Stimulated activated CD4-positive, alpha-beta T cell treated with anti-CD3 and anti-CD28 coated beads, Interleukin-1b, Interleukin-23, amount 100 ng/mL, for 4 hours (primary cell): ENCODE data around the gene SPEF2.
"Not testable (repeated sequence)": the region's sequence is repeated elsewhere in the genome, so short reads cannot be mapped to it uniquely, and the experiment has no call there.

Experiments
- DNase-seq, 2 donors: peaks; one replicate each; pipeline ENCODE4 v3.0.0-alpha.2; 2020; ENCODE audit warnings: low read depth in 2 of 2

The SPEF2 gene

DNA sequence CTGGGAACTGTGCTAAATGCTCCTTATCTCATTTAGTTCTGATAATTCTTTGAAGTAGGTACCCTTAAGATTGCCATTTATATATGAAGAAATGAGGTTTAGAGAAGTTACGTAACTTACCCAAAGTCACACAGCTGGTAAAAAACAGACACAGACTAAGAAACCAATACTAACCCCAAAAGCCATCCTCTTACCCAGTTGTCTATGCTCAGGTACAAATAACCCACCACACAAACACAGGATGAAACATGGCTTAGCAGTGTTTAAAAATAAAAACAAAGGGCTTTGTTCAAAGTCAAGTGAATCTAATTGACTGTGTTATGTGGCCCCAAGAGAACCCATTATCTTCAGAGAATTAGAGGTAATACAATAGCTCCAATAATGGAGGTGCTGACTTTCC lies 202.0 kb downstream of the SPEF2 start:
- DNase-seq: no peak

DNA sequence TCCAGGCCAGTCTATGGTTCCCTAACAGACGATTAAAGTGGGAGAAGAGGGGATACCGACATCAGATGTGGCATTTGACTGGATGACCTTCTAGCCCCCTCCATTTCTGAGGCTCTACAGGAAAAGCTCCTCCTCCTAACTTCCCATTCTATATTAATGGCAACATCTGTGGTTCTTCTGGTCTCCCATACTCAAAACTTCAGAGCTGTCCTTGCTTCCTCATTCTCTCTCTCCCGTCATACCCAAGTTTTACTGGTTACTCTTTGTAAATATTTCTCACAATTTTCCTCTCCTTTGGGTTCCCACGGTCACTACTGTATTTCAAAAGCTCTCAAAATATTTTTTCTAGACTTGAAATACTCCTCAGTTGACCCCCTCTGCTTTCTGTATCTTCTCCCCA lies 203.1 kb downstream of the SPEF2 start:
- no peak for DNase-seq

DNA sequence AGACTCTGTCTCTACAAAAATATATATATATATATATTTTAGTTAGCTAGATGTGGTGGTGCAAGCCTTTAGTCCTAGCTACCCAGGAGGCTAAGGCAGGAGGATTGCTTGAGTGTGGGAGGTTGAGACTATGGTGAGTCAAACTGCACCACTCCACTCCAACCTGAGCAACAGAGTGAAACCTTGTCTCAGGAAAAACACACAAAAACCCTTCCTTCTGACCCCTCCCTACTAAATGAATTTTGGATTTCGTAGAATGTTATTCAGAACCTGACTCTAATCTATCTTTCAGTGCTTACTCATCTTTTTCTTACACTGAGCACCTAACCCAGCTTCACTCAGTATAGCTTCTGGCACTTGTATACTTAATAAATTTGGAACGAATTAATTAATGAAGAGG lies 203.8 kb downstream of the SPEF2 start:
- DNase-seq: no peak

DNA sequence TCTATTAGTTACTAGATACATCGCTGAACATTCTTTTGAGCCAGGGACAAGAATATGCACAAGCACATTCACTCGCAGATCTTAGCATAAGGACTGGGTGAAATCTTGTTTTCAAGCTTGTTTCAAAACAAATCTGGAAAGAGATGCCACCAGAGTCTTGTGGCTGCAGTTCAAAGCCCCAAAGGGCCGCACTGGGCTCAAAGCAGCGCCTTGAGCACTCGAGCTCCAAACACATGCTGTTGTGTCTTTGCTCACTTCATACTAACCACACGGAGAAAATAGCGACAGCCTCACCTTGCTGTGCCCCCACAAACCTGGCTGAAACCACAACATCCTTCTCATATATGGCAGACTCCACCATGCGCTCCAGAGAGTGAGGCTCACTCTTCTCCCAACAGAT lies 204.8 kb downstream of the SPEF2 start:
- DNase-seq: no peak

DNA sequence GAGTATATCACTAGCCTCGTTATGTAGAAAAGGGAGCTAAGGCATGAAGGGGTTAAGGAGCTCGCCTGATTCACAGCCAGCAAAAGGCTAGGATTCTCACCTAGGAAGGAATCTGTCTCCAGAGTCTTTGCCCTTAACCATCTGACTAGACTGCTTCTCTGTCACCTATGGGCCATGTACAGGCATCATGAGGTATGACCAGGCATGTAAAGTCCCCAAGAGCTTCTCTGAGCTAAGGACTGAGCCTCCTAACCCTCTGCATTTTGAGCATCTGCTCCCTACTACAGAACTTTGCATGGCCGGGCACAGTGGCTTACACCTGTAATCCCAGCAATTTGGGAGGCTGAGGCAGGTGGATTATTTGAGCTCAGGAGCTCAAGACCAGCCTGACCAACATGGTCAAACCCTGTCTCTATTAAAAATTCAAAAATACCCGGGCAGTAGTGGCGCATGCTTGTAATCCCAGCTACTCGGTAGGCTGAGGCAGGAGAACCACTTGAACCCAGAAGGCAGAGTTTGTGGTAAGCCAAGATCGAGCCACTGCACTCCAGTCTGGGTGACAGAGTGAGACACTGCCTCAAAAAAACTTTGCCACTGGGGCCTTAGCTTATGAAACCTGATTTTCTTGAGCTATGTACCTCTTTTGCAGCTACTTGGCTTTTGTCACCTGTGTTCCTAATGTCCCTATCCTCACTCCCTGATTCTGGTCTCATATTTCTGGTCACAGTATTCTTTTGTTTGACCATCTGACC lies 205.9 kb downstream of the SPEF2 start:
- DNase-seq: no peak

DNA sequence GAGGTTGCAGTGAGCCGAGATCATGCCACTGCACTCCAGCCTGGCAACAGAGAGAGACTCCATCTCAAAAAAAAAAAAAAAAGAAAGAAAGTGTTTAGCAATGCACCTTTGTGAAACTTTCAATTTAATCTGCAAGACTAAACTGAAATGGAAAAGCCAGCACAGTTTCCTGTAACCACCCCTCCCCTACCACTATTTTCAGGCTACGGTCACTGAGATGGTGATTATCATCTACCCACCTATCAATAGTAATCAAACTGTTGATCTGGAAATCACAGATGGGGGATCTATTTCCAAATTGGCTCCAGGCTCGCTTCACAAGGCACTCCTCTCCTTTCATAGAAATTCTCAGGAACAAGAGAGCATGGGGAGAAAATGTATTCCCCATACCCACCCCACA lies 208.4 kb downstream of the SPEF2 start:
- no peak for DNase-seq

DNA sequence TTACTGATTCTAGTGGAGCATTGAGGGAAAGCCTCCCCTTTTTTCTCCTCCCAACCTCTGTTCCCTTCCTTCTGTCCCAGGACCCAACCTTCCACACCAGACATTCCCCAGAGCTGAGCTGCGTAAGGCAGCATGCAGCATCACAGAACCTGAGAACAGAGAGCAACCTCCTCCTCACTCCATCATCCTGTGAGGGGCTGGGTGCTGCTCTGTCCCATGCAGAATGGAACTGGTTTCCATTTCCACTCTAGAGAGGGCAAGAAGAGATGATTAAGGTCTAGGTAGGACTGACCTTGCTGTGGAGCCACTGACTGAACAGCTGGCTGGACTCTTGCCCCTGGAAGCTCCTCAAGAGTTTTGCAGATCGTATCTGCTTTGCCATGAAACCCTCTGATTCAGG lies 208.9 kb downstream of the SPEF2 start:
- no peak for DNase-seq

DNA sequence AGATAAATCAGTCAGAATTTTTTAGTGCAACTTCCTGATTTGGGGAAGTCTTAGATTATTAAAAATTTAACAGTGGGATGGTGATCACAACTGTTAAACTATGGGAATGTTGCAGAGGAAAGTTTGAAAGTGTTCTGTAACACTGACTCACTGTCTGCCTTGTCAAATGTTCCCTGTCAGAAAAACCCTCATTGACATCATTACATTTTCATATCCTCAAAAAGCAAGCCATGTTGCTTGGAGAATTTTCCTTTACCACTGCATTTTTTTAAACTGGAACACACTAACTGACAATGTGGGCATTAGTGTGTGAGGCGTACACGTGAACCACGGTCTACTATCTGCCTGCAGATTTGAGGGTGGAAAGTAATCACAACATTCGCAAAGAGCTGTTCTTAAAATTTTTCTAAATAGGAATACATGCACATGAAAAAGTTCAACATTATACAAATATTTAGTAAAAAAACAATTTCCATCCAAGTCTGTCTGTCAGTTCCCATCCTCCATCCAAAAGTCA lies 210.5 kb downstream of the SPEF2 start:
- no peak for DNase-seq

DNA sequence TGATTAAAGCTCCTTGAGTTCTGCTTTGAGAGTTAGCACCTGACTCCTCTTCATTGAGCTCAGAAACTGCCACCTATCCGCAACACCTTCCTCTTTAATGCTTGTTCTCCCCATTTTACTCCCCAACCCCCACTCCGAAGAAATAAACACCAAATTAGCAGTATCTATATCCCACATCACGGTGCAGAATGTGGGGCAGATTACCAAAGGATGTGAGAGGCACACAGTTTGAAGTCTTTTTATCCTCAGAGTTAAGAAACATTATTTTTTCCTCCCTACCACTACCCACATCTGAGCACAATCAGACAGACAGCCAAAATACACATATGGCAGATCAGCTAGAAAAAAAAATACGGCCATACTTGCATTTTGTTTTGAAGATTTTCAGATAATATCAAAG lies 212.9 kb downstream of the SPEF2 start:
- DNase-seq: no peak

DNA sequence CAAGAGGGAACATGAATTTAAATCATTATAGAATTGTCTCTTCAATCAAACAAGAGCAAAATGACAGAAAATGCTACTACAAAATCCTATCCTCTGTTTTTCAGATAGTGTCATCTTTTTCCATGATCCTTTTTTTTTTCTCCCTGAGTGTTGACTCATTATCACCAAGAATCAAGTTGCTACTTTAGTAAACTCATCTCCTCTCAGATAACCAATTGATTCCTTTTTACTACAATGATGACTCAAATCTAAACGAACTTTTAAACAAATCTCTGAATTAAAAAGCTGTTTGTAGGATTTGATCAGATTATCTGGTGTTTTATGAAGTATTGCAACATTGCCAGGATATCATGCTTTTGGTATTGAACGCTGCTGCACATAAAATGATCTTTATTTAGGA lies 215.1 kb downstream of the SPEF2 start:
- DNase-seq: no peak

DNA sequence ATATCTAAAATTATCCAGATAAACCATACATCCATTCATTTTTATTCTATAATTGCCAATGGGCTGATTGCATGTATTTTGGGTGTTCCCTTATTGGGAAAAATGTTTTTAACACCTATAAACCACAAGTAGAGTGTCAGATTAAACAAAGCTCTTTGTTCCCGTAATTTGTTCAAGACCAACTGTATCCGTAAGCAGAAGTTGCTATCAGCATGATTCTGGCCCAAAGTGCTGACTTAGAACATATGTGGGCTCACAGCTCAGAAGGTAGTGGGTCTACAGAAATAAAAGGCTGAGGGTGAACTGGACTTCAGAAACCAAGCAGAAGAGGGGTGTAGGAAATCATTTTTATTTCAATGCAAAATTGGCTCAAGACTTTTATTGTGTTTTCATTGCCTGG lies 215.6 kb downstream of the SPEF2 start:
- DNase-seq: no peak

DNA sequence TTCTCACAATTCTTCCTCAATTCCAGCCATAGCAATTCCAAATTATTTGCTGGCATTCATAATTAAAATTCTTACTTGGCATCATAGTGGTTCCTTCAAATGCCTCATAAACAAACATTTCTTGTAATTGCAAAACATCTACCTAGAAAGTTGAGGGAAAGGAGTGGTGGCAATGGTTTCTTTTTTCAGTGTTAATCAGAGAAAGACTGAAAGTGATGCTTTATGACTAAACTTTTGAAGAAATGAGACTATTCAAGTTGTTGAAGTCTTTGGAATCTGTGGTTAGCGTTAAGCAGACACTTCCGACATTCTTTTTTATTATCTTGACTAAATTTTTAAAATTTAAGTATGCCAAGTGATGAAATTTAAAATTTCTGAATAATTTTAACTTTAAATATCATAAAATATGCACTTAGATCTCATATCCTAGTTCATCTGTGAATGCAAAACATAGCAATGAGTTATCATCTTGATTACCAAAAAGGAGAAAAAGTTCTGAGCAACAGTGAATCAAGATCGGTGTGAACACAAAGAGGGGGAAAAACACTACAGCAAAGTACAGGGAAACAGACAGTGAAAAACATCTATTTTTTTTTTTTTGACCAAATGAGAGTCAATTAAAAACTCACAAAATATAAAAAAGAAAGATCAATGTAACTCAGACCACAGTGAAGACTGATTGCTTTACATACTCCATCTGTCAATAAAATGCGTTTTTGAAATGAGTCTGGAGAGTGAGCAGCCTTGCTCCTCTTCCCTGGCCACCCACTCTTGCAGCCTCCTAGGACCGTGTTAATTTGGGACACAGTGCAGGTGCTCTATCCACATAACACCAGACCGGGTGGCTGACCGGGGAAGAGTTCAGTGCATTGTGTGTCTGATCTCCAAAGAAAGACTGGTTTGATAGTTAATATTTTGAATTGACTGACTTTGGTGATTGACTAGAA lies 218.4 kb downstream of the SPEF2 start:
- DNase-seq: no peak

DNA sequence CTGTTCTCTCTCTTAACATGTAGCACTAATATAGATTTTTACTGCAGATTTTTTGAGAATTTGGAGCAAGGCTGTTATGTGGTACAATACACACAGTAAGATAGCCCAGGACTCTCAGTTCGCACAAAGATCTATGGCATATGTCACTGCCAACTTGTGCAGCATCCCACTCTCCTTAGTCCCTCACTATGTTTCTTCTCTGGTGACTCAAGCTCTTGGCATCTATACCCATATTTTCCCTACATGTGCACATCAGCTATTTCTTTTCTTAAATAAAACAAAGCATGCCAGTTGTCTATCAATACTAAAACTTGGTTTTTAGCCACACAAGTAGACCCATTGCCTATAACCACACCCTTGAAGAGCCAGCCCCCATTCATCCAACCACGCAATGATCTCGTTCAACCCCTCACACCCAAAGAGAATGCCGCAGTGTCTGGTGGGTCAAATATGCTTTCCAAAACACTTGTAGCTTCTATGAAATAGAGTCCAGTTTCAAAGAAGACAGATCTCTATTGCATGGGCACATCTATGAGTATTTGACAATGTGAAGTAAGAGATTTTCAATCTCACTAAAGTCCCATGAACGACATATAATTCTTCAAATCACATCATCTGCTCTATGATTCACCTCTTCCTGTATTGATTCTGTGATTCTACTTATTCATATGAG lies 220.8 kb downstream of the SPEF2 start:
- DNase-seq: no peak

DNA sequence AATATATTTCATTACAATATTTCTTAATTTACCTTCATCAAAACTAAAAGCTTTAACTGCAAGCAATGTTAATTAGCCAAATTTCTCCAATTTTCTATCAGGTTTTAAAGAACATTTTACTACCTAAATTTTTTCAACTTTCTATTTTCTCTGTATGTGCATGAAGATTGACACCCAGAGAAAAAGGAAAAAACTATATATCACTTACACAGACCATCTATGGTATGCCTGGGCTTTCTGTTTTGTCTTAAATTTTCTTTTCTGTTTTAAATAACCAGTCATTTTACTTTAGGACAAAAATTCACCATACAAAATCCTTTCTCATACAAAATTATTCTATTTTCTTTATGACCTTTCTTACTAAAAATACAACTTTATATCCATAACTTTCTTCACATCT lies 225.2 kb downstream of the SPEF2 start:
- no peak for DNase-seq

DNA sequence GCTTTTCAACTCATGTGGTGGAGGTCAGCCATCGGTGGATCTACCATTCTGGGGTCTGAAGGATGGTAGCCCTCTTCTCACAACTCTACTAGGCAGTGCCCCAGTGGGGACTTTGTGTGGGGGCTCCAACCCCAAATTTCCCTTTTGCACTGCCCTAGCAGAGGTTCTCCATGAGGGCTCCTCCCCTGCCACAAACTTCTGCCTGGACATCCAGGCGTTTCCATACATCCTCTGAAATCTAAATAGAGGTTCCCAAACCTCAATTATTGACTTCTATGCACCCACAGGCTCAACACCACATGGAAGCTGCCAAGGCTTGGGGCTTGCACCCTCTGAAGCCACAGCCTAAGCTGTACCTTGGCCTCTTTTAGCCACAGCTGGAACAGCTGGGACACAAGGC lies 227.8 kb downstream of the SPEF2 start:
- not testable (repeated sequence) for DNase-seq

DNA sequence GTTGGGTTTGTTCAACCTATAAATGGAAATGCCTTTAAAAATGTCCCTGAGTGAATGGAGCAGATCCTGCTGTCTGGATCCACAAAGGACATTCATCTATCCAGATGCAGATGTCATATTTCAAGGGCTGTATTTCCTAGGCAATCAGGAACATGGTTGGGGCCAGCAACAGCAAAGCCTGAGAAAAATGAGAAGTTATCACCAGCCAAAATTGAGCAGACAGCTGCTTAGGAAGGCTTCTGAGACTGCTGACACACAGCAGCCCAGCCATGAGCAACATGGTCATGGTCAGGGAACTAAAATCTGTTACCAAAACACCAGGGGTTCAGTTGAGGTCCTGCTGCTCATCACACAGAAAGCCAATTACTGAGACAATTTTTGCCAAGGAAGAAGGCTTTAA lies 229.8 kb downstream of the SPEF2 start:
- no peak for DNase-seq

DNA sequence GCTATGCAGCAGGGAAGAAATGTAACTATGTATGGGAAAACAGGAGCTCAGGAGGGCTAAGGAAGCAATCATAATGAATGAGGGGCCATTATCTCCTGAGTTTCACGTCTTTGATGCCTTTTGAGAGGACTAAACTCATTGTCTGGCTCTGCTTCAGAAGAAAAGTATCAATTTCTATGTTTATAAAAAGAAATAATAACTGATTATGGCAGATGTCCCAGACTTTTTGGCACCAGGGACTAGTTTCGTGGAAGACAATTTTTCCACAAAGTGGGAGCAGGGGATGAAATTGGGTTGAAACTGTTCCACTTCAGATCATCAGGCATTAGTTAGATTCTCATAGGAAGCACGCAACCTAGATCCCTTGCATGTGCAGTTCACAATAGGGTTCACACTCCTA lies 230.3 kb downstream of the SPEF2 start:
- no peak for DNase-seq

DNA sequence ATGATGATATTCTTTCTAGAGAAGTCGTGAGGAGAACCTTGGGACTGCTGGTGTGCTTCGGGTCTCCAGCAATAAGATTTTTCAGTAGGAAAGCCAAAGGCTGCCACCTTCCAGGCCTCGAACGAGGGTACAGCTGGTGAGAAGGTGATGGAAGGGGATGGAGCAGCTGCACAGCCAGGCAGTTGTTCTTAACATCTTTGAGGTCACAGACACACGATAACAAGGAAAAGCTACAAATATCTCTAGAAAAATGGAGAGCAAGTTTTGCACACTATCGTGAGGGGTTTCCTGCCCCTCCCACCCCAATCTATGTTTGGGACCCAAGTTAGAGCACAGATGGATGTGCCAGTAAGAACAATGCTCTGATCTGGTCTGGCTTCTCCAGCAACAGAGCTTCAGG lies 232.2 kb downstream of the SPEF2 start:
- no peak for DNase-seq

DNA sequence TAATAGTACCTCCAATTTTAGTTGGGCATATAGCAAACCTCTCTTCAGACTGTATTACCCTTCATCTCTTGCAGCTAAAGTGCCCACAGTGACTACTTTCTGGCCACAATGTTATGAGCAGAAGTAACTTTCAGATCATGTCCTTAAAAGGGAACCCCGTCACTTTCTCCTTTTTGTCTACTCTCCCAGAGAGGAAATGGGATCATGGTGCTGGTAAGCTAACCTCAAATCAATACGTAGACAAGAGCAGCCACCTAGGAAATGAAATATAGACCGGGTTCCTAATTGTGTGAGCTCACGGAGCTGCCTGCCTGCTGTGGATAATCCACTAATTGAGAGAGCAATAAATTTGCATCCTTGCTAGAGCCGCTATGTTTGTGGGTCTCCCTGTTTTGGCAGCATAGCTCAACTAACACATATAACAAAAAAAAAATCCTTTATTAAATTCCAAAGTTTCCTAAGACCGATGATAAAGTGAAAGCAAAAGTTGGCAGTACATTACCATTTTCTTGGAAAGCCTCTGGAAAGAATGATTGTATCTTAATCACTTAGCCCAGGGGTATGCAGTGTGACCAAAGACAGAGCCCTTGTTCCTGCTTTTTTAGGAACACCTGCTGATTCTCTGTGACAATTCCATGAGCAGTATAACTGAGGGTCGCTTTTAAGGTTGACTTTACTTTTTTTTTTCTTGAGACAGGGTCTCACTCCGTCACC lies 233.5 kb downstream of the SPEF2 start:
- no peak for DNase-seq

DNA sequence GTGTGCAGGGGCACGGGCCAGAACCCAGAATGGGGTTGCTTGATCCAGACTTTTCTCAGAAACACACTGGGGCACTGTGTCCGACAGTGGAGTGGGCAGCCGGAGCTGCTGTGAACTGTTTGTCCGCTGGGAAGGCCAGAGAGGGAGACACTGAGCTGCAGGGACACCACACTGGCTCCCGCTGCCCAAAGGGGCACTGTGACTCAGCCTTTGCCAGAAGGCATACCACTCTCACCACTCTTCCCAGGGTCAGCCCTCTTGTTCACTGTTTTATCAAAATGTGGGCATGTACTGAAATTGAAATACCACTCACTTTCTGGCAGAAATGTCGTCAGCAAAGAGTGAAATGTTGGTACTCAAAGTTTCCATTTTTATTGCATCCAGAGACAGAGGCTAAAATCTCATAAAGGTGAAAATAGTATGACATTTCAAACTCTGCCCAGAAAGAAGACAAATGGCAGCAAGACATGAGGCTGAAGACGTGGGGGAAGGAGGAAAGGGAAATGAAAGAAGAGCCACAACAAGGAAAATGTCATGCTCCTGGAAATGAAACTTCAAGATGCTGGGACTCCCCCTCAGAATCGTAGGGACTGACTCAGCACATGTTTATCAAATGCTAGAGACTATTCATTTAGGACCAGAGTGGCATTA lies 234.5 kb downstream of the SPEF2 start:
- DNase-seq: peak in 1 of 2 donors; percentile 43

DNA sequence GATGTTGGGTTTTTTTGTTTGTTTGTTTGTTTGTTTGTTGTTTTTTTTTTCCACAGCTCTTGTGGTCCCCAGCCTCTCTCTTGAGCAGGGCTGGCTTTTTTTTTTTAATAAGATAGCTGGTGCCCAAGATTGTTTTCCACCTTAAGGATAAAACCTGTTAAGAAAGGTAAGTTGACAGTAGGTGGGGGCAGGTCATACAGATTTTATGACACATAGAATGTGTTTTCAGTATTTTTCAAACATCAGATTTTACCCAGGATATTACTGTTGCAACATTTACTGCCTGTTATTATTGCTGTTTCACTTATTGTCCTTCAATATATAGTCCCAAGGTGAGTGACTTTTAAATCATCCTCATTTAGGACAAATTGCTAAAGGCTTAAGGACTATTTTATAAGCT lies 235.1 kb downstream of the SPEF2 start:
- no peak for DNase-seq
